Muscle of back (tissue), 11 donors: Measurements from ENCODE around the gene PCDHGA8. TPM values are rescaled to one million over a fixed set of nuclear protein-coding genes. Genes with fewer than 3 reads are reported as not detected.
"Not testable (repeated sequence)": the region's sequence is repeated elsewhere in the genome, so short reads cannot be mapped to it uniquely, and the experiment has no call there.

Experiments used
- DNase-seq, 3 donors: peaks; one replicate each; pipeline versions ENCODE4 v3.0.0 to v3.0.0-alpha.2; 2013
- polyA plus RNA-seq, 10 donors: library from polyadenylated mRNA; unstranded; fragments of 120-200 nt; gene quantifications; one replicate each; pipeline ENCODE4 v1.2.1, GENCODE V29; 2013; ENCODE audit not compliant: insufficient read length in 10 of 10

Gene PCDHGA8
- polyA plus RNA-seq, 10 donors, result 0.43 to 0.83 (median 0.57) TPM

GRCh38 chr5:141430332-141431113 is 38.1 kb downstream of the PCDHGA8 start, which contains the start of gene PCDHGA12:
TSS of gene PCDHGA12 (plus strand) at chr5:141430507. CDS start at chr5:141430760, 253 bp downstream.
- peak; percentile 12 to 84 (median 48) for DNase-seq

GRCh38 chr5:141431286-141431685 is 38.9 kb downstream of the PCDHGA8 start:
- DNase-seq, result no peak

GRCh38 chr5:141432308-141432707 is 39.9 kb downstream of the PCDHGA8 start:
- not testable (repeated sequence) for DNase-seq

GRCh38 chr5:141432726-141433125 is 40.3 kb downstream of the PCDHGA8 start:
- DNase-seq, result not testable (repeated sequence)

GRCh38 chr5:141434006-141434405 is 41.6 kb downstream of the PCDHGA8 start:
- no peak for DNase-seq

- DNase-seq, result no peak
These were observed 44.8 kb downstream of the PCDHGA8 start for GRCh38 chr5:141437221-141437620.

- DNase-seq, result no peak
These were observed 47.1 kb downstream of the PCDHGA8 start for GRCh38 chr5:141439411-141440141.

GRCh38 chr5:141440341-141440740 is 47.9 kb downstream of the PCDHGA8 start:
- no peak for DNase-seq

GRCh38 chr5:141441571-141442170 is 49.2 kb downstream of the PCDHGA8 start:
- DNase-seq, result no peak

Other genes starting within 250 kb of the PCDHGA8 start
- gene PCDHB6, start 242.6 kb upstream of the PCDHGA8 start, polyA plus RNA-seq, result 1 to 10 TPM; 1.3 to 2.5 (median 1.8) TPM
- 1 to 10 TPM; 1.8 to 3.5 (median 2.6) TPM for gene PCDHB7, start 220.0 kb upstream of the PCDHGA8 start, polyA plus RNA-seq
- gene PCDHB8, start 214.8 kb upstream of the PCDHGA8 start, polyA plus RNA-seq, result 1 to 10 TPM in 8 of 10 donors, under 1 TPM in 2; 0.34 to 2.4 (median 1.3) TPM
- 1 to 10 TPM; 2.3 to 6.1 (median 4.2) TPM for gene PCDHB16, start 210.2 kb upstream of the PCDHGA8 start, polyA plus RNA-seq
- 1 to 10 TPM; 1.4 to 3.9 (median 2.5) TPM for gene PCDHB9, start 205.5 kb upstream of the PCDHGA8 start, polyA plus RNA-seq
- gene PCDHB10, start 200.3 kb upstream of the PCDHGA8 start, polyA plus RNA-seq, result 1 to 10 TPM; 3.6 to 6.4 (median 4.9) TPM
- 1 to 10 TPM; 1.6 to 3.5 (median 2.7) TPM for gene PCDHB11, start 193.0 kb upstream of the PCDHGA8 start, polyA plus RNA-seq
- 1 to 10 TPM; 2.3 to 3.7 (median 2.8) TPM for gene PCDHB12, start 183.9 kb upstream of the PCDHGA8 start, polyA plus RNA-seq
- 1 to 10 TPM; 2.3 to 3.6 (median 2.6) TPM for gene PCDHB13, start 178.7 kb upstream of the PCDHGA8 start, polyA plus RNA-seq
- 1 to 10 TPM; 5.3 to 8.1 (median 6.6) TPM for gene PCDHB14, start 169.3 kb upstream of the PCDHGA8 start, polyA plus RNA-seq
- 1 to 10 TPM; 5.9 to 9.7 (median 7.8) TPM for gene PCDHB15, start 147.2 kb upstream of the PCDHGA8 start, polyA plus RNA-seq
- gene SLC25A2, start 88.6 kb upstream of the PCDHGA8 start, polyA plus RNA-seq, result under 1 TPM in 1 of 10 donors, not detected in 9; 0.17 TPM
- gene TAF7, start 71.8 kb upstream of the PCDHGA8 start, polyA plus RNA-seq, result 10 to 100 TPM; 74.5 to 97.2 (median 82.8) TPM
- gene PCDHGA1, start 62.1 kb upstream of the PCDHGA8 start, polyA plus RNA-seq, result under 1 TPM; 0.38 to 0.64 (median 0.54) TPM
- gene PCDHGA2, start 53.9 kb upstream of the PCDHGA8 start, polyA plus RNA-seq, result 1 to 10 TPM; 1.7 to 3.1 (median 2.4) TPM
- 1 to 10 TPM; 1.2 to 1.7 (median 1.4) TPM for gene PCDHGA3, start 48.8 kb upstream of the PCDHGA8 start, polyA plus RNA-seq
- under 1 TPM; 0.36 to 0.88 (median 0.60) TPM for gene PCDHGB1, start 42.5 kb upstream of the PCDHGA8 start, polyA plus RNA-seq
- 1 to 10 TPM; 1.1 to 1.8 (median 1.3) TPM for gene PCDHGA4, start 37.6 kb upstream of the PCDHGA8 start, polyA plus RNA-seq
- 1 to 10 TPM; 1.9 to 2.6 (median 2.2) TPM for gene PCDHGB2, start 32.6 kb upstream of the PCDHGA8 start, polyA plus RNA-seq
- 1 to 10 TPM; 1.9 to 3.3 (median 2.6) TPM for gene PCDHGA5, start 28.5 kb upstream of the PCDHGA8 start, polyA plus RNA-seq
- 1 to 10 TPM in 9 of 10 donors, under 1 TPM in 1; 0.99 to 1.7 (median 1.4) TPM for gene PCDHGB3, start 22.4 kb upstream of the PCDHGA8 start, polyA plus RNA-seq
- gene PCDHGA6, start 18.7 kb upstream of the PCDHGA8 start, polyA plus RNA-seq, result 1 to 10 TPM; 2.4 to 5.4 (median 3.4) TPM
- 1 to 10 TPM; 1.2 to 2.0 (median 1.4) TPM for gene PCDHGA7, start 9.9 kb upstream of the PCDHGA8 start, polyA plus RNA-seq
- 1 to 10 TPM; 1.7 to 3.9 (median 2.5) TPM for gene PCDHGB4, start 4.9 kb upstream of the PCDHGA8 start, polyA plus RNA-seq
- 1 to 10 TPM; 2.5 to 7.0 (median 4.1) TPM for gene PCDHGB5, start 5.3 kb downstream of the PCDHGA8 start, polyA plus RNA-seq
- 1 to 10 TPM; 3.4 to 5.3 (median 3.8) TPM for gene PCDHGA9, start 10.1 kb downstream of the PCDHGA8 start, polyA plus RNA-seq
- 1 to 10 TPM; 2.7 to 6.8 (median 4.3) TPM for gene PCDHGB6, start 15.4 kb downstream of the PCDHGA8 start, polyA plus RNA-seq
- 1 to 10 TPM; 1.2 to 2.8 (median 1.8) TPM for gene PCDHGA10, start 20.4 kb downstream of the PCDHGA8 start, polyA plus RNA-seq
- 10 to 100 TPM in 1 of 10 donors, 1 to 10 TPM in 9; 7.4 to 11.7 (median 8.2) TPM for gene PCDHGB7, start 25.0 kb downstream of the PCDHGA8 start, polyA plus RNA-seq
- 1 to 10 TPM; 2.9 to 4.8 (median 3.3) TPM for gene PCDHGA11, start 28.4 kb downstream of the PCDHGA8 start, polyA plus RNA-seq
- 1 to 10 TPM; 1.2 to 3.1 (median 2.3) TPM for gene PCDHGA12, start 37.9 kb downstream of the PCDHGA8 start, polyA plus RNA-seq
- gene PCDHGC3, start 83.3 kb downstream of the PCDHGA8 start, polyA plus RNA-seq, result 100 to 1,000 TPM in 8 of 10 donors, 10 to 100 TPM in 2; 95.8 to 177 (median 115) TPM
- 1 to 10 TPM in 9 of 10 donors, under 1 TPM in 1; 0.93 to 2.2 (median 1.6) TPM for gene PCDHGC4, start 92.4 kb downstream of the PCDHGA8 start, polyA plus RNA-seq
- gene PCDHGC5, start 96.4 kb downstream of the PCDHGA8 start, polyA plus RNA-seq, result 1 to 10 TPM in 1 of 10 donors, under 1 TPM in 9; 0.25 to 1.4 (median 0.44) TPM
- gene DIAPH1, start 226.4 kb downstream of the PCDHGA8 start, polyA plus RNA-seq, result 10 to 100 TPM; 24.3 to 34.3 (median 27.6) TPM
- 10 to 100 TPM; 42.3 to 60.5 (median 55.2) TPM for gene HDAC3, start 244.2 kb downstream of the PCDHGA8 start, polyA plus RNA-seq
- under 1 TPM; 0.19 to 0.90 (median 0.23) TPM for gene RELL2, start 244.4 kb downstream of the PCDHGA8 start, polyA plus RNA-seq